Thymus (tissue), 11 donors: ENCODE results near the gene GP5. TPM values are rescaled to one million over a fixed set of nuclear protein-coding genes. Genes with fewer than 3 reads are reported as not detected.

Experiments
- DNase-seq, 9 donors: peaks; one replicate each; pipeline ENCODE4 v3.0.0-alpha.2; 2013; ENCODE audit warnings: low spot score in 9 of 9, low read depth in 6 of 9, missing footprints in 1 of 9
- H3K27ac ChIP-seq, 2 donors: one replicate each; pipeline ENCODE4 v1.5.1; 2013; ENCODE audit warnings: control low read depth in 1 of 2, low read depth in 1 of 2, low read length in 1 of 2, mild to moderate bottlenecking in 1 of 2, moderate library complexity in 1 of 2
- H3K27me3 ChIP-seq, 2 donors: one replicate each; pipeline ENCODE4 v1.5.1; 2013; ENCODE audit warnings: low read length in 1 of 2; ENCODE audit not compliant: control insufficient read depth in 2 of 2, insufficient read depth in 1 of 2
- H3K36me3 ChIP-seq, 2 donors: one replicate each; pipeline ENCODE4 v1.5.1; 2013; ENCODE audit warnings: low read length in 1 of 2, mild to moderate bottlenecking in 1 of 2, moderate library complexity in 1 of 2; ENCODE audit not compliant: control insufficient read depth in 2 of 2, insufficient read depth in 2 of 2
- H3K4me1 ChIP-seq, 2 donors: one replicate each; pipeline ENCODE4 v1.5.1; 2013; ENCODE audit warnings: low read length in 2 of 2; ENCODE audit not compliant: control insufficient read depth in 2 of 2, insufficient read depth in 2 of 2
- H3K4me3 ChIP-seq, 2 donors: one replicate each; pipeline ENCODE4 v1.5.1; 2013; ENCODE audit warnings: low read length in 2 of 2, control low read depth in 1 of 2, mild to moderate bottlenecking in 1 of 2
- H3K9me3 ChIP-seq, 2 donors: one replicate each; pipeline ENCODE4 v1.5.1; 2013; ENCODE audit warnings: low read length in 1 of 2, mild to moderate bottlenecking in 1 of 2; ENCODE audit not compliant: control insufficient read depth in 2 of 2, insufficient read depth in 1 of 2
- WGBS: extraction: QIAGEN DNeasy Blood & Tissue Kit; methylation state at CpG from one replicate; pipeline ENCODE4 v1.1.7; 2013; 5-methylcytosine and 5-hydroxymethylcytosine counted together
- polyA plus RNA-seq: library from polyadenylated mRNA; stranded (reverse); fragments of 200-250 nt; gene quantifications from one replicate; pipeline ENCODE4 v1.2.3, GENCODE V29; 2013
- total RNA-seq: library from RNA; stranded (reverse); fragments of 120-200 nt; gene quantifications from one replicate; pipeline ENCODE4 v1.2.4, GENCODE V29; 2013
- donor health status: healthy.

The GP5 gene
- total and polyA plus RNA-seq, 2 donors, result 0.14 to 0.64 TPM

DNA sequence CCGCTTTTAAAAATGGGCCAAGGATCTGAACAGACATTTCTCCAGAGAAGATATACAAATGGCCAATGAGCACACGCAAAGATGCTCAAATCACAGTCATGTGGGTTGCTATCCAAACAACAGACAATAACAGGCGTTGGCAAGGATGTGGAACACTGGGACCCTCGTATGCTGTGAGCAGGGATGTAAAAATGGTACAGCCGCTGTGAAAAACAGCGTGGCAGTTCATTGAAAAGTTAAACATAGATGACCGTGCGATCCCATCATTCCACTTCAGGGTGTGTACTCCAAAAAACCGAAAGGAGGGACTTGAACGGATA, 22.9 kb downstream of the GP5 start:
- no peak for DNase-seq
- Histone ChIP-seq H3K27ac (no peak overlapping the region), H3K36me3 (no peaks in the 10 kb centered on the region), H3K4me1 (no peaks in the 10 kb centered on the region), H3K4me3 (no peak overlapping the region), H3K9me3 (no peaks in the 10 kb centered on the region), H3K27me3 (peaks cover 0 to 54% of the 10 kb centered on the region in 2 donors)
- 90% methylated on average over 10 of the region's 10 CpGs for WGBS

DNA sequence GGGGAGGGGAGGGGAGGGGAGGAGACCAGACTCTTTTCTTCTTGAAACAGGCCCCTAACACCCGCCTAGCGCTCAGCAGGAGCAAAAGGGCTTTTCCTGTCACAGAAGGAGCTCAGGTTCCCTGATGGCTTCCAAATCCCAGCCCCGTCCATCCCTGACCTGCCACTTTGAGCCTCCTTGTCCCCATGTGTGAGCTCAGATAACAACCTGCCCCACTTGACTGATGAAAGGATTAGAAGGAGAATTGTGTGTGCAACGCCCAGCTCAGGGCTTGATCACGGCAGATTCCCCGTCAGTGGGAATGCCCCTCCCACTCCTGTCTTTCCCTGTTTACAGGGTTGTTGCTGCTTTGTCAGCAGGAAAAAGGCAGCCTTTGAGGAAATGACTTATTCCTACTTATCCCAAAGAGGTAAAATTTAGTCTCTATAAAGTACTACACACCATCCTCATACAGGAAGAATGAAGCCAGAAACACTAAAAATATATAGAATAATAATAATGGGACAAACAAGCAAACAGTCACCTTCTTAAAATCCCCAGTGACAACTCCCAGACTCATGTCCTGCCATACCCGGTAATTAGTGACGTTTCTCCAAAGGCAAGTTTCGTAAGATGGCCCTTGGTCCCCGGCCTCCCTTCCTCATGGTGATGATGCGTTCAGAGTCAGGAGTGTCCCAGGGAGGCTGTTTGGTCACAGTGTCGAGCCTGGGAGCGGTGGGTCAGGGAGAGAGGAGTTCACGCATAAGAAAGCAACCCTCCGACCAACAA, 23.4 kb downstream of the GP5 start:
- H3K4me3 ChIP-seq, result no peak overlapping the region
- peaks cover 0 to 56% of the 10 kb centered on the region in 2 donors for H3K27me3 ChIP-seq
- no peaks in the 10 kb centered on the region for H3K4me1 ChIP-seq
- no peaks in the 10 kb centered on the region for H3K36me3 ChIP-seq
- no peak for DNase-seq
- no peak overlapping the region for H3K27ac ChIP-seq
- no peaks in the 10 kb centered on the region for H3K9me3 ChIP-seq
- 78% methylated on average over 15 of the region's 15 CpGs for WGBS

DNA sequence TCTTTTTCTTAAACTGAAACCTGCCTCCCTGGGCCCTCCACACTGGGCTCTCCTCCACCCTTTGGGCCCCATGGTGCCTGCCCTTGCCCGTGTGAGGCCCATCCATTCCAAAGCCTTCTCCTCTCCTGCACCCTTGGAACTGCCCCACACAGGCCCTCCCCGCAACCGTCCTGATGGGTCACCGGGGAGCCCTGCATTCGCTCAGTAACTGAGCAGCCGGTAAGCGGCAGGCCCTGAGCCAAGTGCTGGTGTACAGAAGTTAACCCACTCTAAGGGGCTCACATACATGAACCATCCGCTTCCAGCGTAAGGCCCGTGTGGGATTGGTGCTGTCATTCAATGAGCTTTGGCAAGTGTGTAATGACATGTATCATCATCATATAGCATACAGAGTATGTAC, 24.1 kb downstream of the GP5 start:
- Histone ChIP-seq H3K9me3 (no peaks in the 10 kb centered on the region), H3K4me1 (no peaks in the 10 kb centered on the region), H3K27me3 (peaks cover 3 to 60% of the 10 kb centered on the region in 2 donors), H3K4me3 (no peak overlapping the region), H3K27ac (no peak overlapping the region), H3K36me3 (no peaks in the 10 kb centered on the region)
- WGBS, result 93% methylated on average over 10 of the region's 10 CpGs
- no peak for DNase-seq

DNA sequence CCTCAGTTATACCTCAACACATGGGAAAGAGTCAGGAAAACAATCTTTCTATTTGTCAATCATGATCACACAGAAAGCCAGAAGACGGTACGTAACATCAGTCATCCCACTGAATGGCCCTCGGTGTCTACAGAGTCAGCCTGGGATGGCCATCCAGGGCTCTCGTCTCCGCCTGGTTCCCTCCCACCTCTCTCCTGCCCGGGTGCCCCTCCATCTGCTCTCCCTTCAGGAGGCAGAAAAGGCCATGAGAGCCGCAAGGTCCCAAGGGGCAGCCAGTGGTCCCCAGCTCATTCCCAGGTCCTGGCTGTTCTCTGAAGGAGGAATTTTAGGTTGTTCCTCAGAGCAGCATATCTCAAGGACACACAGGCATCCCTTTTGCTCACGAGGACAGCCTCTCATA, 25.2 kb downstream of the GP5 start:
- Histone ChIP-seq H3K27me3 (peaks cover 3 to 66% of the 10 kb centered on the region in 2 donors), H3K4me1 (no peaks in the 10 kb centered on the region), H3K36me3 (no peaks in the 10 kb centered on the region), H3K4me3 (no peak overlapping the region), H3K9me3 (no peaks in the 10 kb centered on the region), H3K27ac (no peak overlapping the region)
- no peak for DNase-seq
- 81% methylated on average over 8 of the region's 8 CpGs for WGBS

DNA sequence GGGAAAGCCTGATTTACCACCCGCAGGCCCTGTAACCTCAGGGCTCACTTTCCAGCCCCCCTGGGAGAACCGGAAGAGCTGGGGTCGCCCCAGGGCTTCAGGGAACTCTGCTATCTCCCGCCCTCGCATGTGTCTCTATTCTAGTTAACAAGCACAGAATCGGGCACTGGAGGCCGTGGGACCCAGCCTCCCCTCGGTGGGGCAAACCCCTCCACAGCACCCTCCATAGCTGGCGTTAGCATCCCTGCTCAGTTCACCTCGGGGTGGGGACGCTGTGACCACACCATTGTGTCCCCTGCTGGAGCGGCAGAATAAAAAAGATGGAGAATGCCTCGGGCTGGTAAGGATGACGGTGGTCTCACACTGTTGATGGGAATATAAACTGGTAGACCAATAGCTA, 26.0 kb downstream of the GP5 start:
- peaks cover 3 to 69% of the 10 kb centered on the region in 2 donors for H3K27me3 ChIP-seq
- peaks cover 0 to 8% of the 10 kb centered on the region in 2 donors for H3K4me1 ChIP-seq
- H3K9me3 ChIP-seq, result peaks cover 0 to 3% of the 10 kb centered on the region in 2 donors
- no peak for DNase-seq
- no peak overlapping the region for H3K27ac ChIP-seq
- no peak overlapping the region for H3K4me3 ChIP-seq
- 95% methylated on average over 14 of the region's 14 CpGs for WGBS
- no peaks in the 10 kb centered on the region for H3K36me3 ChIP-seq

DNA sequence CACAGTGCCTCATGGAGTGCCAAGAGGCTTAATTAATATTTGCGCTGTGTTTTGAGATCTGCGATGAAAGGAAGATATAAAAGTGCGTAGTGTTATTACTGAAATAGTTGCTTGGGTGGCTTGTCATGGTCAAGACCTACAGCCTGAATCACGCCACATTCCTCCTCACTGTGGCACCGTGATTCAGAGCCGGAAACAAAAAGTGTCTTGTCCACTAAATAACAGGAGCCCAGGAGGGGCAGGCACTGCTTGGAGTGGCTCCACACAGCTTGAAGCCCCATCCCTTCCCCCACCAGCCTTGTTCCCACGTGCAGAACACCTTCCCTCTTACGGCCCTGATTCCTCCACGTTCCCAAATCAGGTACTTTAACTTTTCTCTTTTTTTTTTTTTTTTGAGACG, 28.3 kb downstream of the GP5 start:
- 92% methylated on average over 10 of the region's 10 CpGs for WGBS
- Histone ChIP-seq H3K27me3 (peaks cover 3 to 66% of the 10 kb centered on the region in 2 donors), H3K4me1 (peaks cover 0 to 9% of the 10 kb centered on the region in 2 donors), H3K9me3 (peaks cover 1 to 3% of the 10 kb centered on the region in 2 donors), H3K4me3 (no peak overlapping the region), H3K27ac (no peak overlapping the region), H3K36me3 (no peaks in the 10 kb centered on the region)
- DNase-seq, result no peak

DNA sequence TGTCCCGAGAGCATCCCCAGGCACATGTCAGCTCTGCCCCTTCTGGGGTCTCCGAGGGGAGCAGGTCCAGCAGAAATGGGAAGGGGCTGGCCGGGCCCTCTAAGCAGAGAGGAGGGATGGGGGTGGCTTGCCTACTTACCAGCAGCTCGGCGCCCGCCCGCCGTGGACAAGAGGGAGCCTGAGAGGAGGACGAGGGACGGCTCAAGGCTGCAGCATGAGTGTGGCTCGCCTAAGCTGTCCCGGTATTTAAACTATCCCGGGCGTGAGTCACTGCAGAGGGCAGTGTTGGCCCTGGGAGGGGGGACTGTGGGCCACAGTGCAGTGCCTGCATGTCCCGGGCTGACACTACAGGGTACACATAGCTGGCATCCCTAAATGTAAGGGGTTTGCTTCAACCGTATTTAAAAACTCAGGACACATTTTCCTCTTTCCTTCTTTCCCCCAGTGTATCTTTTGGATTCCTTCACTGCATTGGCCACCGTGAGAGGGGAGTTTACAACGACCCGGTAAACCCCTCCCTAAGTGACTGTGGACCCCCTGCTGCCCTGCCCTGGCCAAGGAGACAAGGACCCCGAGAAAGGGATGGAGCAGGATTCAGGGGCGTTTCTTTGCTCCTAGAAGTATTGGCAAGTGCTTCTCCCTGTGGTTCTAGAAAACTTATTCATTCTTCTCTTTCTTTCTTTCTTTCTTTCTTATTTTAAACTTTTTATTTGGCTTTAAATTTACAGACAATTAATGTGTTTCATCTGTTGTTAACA, 29.4 kb downstream of the GP5 start, which contains the start of gene LRRC15:
TSS of gene LRRC15 (minus strand) at position 222 of the 758 bp plus-strand sequence. CDS start 8,700 bp downstream, outside the sequence.
- Histone ChIP-seq H3K27me3 (peaks cover 3 to 66% of the 10 kb centered on the region in 2 donors), H3K27ac (no peak within 1 kb of the TSS), H3K4me3 (no peak within 1 kb of the TSS), H3K36me3 (no peaks in the 10 kb centered on the region), H3K9me3 (peaks cover 1 to 3% of the 10 kb centered on the region in 2 donors), H3K4me1 (peaks cover 0 to 9% of the 10 kb centered on the region in 2 donors)
- 37% methylated on average over 21 of the region's 21 CpGs for WGBS
- no peak for DNase-seq

DNA sequence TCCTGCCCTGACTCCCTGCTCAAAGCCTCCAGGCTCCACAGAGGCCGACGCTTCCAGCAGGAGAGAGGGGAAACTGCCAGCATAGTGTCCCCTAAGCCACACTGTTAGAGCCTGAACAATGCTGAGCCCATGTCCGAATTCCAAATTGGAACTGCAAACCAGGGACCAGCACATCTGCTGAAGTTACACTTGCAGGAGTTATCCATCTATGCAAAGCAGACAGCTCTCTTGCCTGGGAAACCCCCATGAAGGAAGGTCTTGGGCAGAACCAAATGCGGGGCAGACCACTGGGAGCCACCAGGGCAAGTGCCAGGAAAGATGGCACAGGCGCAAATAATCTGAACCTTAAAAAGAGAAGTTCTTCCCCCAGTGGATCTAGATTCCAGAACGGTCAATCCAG, 30.1 kb downstream of the GP5 start:
- peaks cover 1 to 3% of the 10 kb centered on the region in 2 donors for H3K9me3 ChIP-seq
- no peaks in the 10 kb centered on the region for H3K36me3 ChIP-seq
- no peak for DNase-seq
- H3K4me3 ChIP-seq, result no peak overlapping the region
- peaks cover 3 to 67% of the 10 kb centered on the region in 2 donors for H3K27me3 ChIP-seq
- WGBS, result 91% methylated on average over 6 of the region's 6 CpGs
- H3K4me1 ChIP-seq, result peaks cover 0 to 9% of the 10 kb centered on the region in 2 donors
- H3K27ac ChIP-seq, result no peak overlapping the region
